NCI-H128 (cell line): ENCODE measurements around the gene KCNK4.
"Not testable (repeated sequence)": the region's sequence is repeated elsewhere in the genome, so short reads cannot be mapped to it uniquely, and the experiment has no call there.

Experiments
- DNase-seq: peaks from one replicate; lab custom pipeline; 2025; ENCODE audit not compliant: unreplicated experiment; lab: John Stamatoyannopoulos, UW

KCNK4 gene

GRCh38 chr11:64291262-64291751 lies at the start of gene KCNK4:
TSS of gene KCNK4 (plus strand) at chr11:64291302. CDS start at chr11:64293019, 1,717 bp downstream.
- DNase-seq = no peak

- DNase-seq = no peak
Observed at GRCh38 chr11:64241491-64242374, 49.4 kb upstream of the KCNK4 start.

GRCh38 chr11:64243236-64243854 lies 47.8 kb upstream of the KCNK4 start:
- no peak for DNase-seq

- no peak for DNase-seq
Observed at GRCh38 chr11:64244107-64244506, 47.0 kb upstream of the KCNK4 start.

GRCh38 chr11:64244966-64245365 lies 46.1 kb upstream of the KCNK4 start:
- no peak for DNase-seq

GRCh38 chr11:64245401-64245796 lies 45.7 kb upstream of the KCNK4 start:
- DNase-seq = no peak

- no peak for DNase-seq
Observed at GRCh38 chr11:64245797-64246620, 45.1 kb upstream of the KCNK4 start.

- not testable (repeated sequence) for DNase-seq
Observed at GRCh38 chr11:64246621-64246870, 44.6 kb upstream of the KCNK4 start.

GRCh38 chr11:64246871-64247728 lies 44.0 kb upstream of the KCNK4 start, which contains the start of gene PPP1R14B:
TSS of gene PPP1R14B (minus strand) at chr11:64246943. CDS start at chr11:64246673, 270 bp downstream.
- peak; percentile 37 for DNase-seq

GRCh38 chr11:64247729-64248531 lies 43.2 kb upstream of the KCNK4 start:
- no peak for DNase-seq

- DNase-seq = no peak
Observed at GRCh38 chr11:64248578-64248977, 42.5 kb upstream of the KCNK4 start.

GRCh38 chr11:64249038-64249437 lies 42.1 kb upstream of the KCNK4 start:
- DNase-seq = no peak

- DNase-seq = no peak
Observed at GRCh38 chr11:64249563-64250414, 41.3 kb upstream of the KCNK4 start.

- no peak for DNase-seq
Observed at GRCh38 chr11:64250415-64251015, 40.6 kb upstream of the KCNK4 start.

- no peak for DNase-seq
Observed at GRCh38 chr11:64251016-64251752, 39.9 kb upstream of the KCNK4 start, which contains the start of gene PLCB3. TSS of gene PLCB3 (plus strand) at chr11:64251530. CDS start at chr11:64251650, 120 bp downstream.

GRCh38 chr11:64251753-64252002 lies 39.4 kb upstream of the KCNK4 start:
- DNase-seq = no peak

GRCh38 chr11:64252003-64252872 lies 38.9 kb upstream of the KCNK4 start:
- no peak for DNase-seq
